HL-60 (cell line): ENCODE measurements around the gene GOLGA8B.
"Not testable (repeated sequence)": the region's sequence is repeated elsewhere in the genome, so short reads cannot be mapped to it uniquely, and the experiment has no call there.

Source experiments
- CTCF ChIP-seq: IDR thresholded peaks from one replicate; pipeline ENCODE4 v1.5.1; 2011; ENCODE audit warnings: low read length, control low read depth, inconsistent platforms; ENCODE audit not compliant: insufficient read depth
- GABPA ChIP-seq: IDR thresholded peaks from 2 replicates; pipeline ENCODE4 v1.6.1; 2012; ENCODE audit warnings: low read depth
- POLR2AphosphoS5 ChIP-seq: IDR thresholded peaks from 2 replicates; pipeline ENCODE4 v1.6.1; 2012; ENCODE audit warnings: low read depth

GRCh38 chr15:34555162-34555561 is 28.3 kb downstream of the GOLGA8B start:
- TF ChIP-seq CTCF, POLR2AphosphoS5, GABPA: not testable (repeated sequence)
